Measurements from ENCODE around the gene SPTBN1.

The SPTBN1 gene

GRCh38 chr2:54560146-54560881 lies 104.2 kb downstream of the SPTBN1 start:
- Histone ChIP-seq H3K36me3 (ENCODE audit: insufficient read depth, low read length) (no peaks in the 10 kb centered on the region), H4K20me1 (ENCODE audit: insufficient read depth, low read length) (no peaks in the 10 kb centered on the region), H3F3A (ENCODE audit: insufficient read depth, low read length) (peaks cover 8% of the 10 kb centered on the region; the same call in 1 of the 2 replicates), H3K79me2 (ENCODE audit: insufficient read depth, low read length) (peaks cover 4% of the 10 kb centered on the region; the same call in 1 of the 2 replicates), H3K9me3 (ENCODE audit: low read length) (no peaks in the 10 kb centered on the region), H3K9me2 (ENCODE audit: low read depth, low read length) (no peaks in the 10 kb centered on the region), H3K27me3 (ENCODE audit: insufficient read depth, low read length) (no peaks in the 10 kb centered on the region), H3K27ac (ENCODE audit: low read depth, low read length, poor library complexity, severe bottlenecking) (peak overlapping the region; percentile 69), H3K4me1 (ENCODE audit: insufficient read depth, low read length, severe bottlenecking) (peaks cover 44% of the 10 kb centered on the region), H3K9ac (ENCODE audit: low read length) (peak overlapping the region; percentile 82), H3K4me3 (ENCODE audit: low read depth, low read length, poor library complexity, severe bottlenecking) (peak overlapping the region; percentile 95), H3K4me2 (ENCODE audit: low read length) (peak overlapping the region; percentile 96), H2AFZ (ENCODE audit: low read length) (peak overlapping the region; percentile 64; the same call in 1 of the 2 replicates)
- no peak for TF ChIP-seq EZH2 (IDR thresholded peaks at IDR 0.05; ENCODE audit: borderline replicate concordance, low read length)
- TF ChIP-seq CTCF (IDR thresholded peaks at IDR 0.05; ENCODE audit: low read length), result no peak

DNA sequence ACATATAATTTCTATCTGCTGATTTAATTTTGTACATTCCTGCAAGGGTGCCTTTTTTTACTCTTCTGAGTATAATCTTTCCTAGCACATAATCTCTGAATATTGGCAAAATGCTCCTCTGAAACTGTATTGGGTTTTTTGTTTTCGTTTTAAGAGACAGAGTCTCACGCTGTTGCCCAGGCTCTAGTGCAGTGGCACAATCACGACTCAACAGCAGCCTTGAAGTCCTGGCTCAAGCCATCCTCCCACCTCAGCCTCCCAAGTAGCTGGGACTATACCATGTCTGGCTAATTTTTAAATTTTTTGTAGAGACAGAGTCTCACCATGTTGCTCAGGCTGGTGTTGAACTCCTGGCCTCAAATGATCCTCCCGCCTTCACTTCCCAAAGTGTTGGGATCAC lies 104.9 kb downstream of the SPTBN1 start:
- Histone ChIP-seq H3K9ac (ENCODE audit: low read length) (peak overlapping the region; percentile 82), H2AFZ (ENCODE audit: low read length) (no peak overlapping the region), H3K36me3 (ENCODE audit: insufficient read depth, low read length) (no peaks in the 10 kb centered on the region), H3K9me2 (ENCODE audit: low read depth, low read length) (no peaks in the 10 kb centered on the region), H3K4me1 (ENCODE audit: insufficient read depth, low read length, severe bottlenecking) (peaks cover 44% of the 10 kb centered on the region), H4K20me1 (ENCODE audit: insufficient read depth, low read length) (no peaks in the 10 kb centered on the region), H3K9me3 (ENCODE audit: low read length) (no peaks in the 10 kb centered on the region), H3K79me2 (ENCODE audit: insufficient read depth, low read length) (peaks cover 4% of the 10 kb centered on the region; the same call in 1 of the 2 replicates), H3K4me3 (ENCODE audit: low read depth, low read length, poor library complexity, severe bottlenecking) (peak overlapping the region; percentile 95), H3K4me2 (ENCODE audit: low read length) (peak overlapping the region; percentile 96), H3K27ac (ENCODE audit: low read depth, low read length, poor library complexity, severe bottlenecking) (peak overlapping the region; percentile 69), H3F3A (ENCODE audit: insufficient read depth, low read length) (peaks cover 8% of the 10 kb centered on the region; the same call in 1 of the 2 replicates), H3K27me3 (ENCODE audit: insufficient read depth, low read length) (no peaks in the 10 kb centered on the region)
- TF ChIP-seq EZH2 (IDR thresholded peaks at IDR 0.05; ENCODE audit: borderline replicate concordance, low read length), result no peak
- TF ChIP-seq CTCF (IDR thresholded peaks at IDR 0.05; ENCODE audit: low read length), result no peak

GRCh38 chr2:54564439-54564838 lies 108.3 kb downstream of the SPTBN1 start:
- no peaks in the 10 kb centered on the region for H3K9me3 ChIP-seq (ENCODE audit: low read length)
- H3K4me3 ChIP-seq (ENCODE audit: low read depth, low read length, poor library complexity, severe bottlenecking), result no peak overlapping the region
- TF ChIP-seq EZH2 (IDR thresholded peaks at IDR 0.05; ENCODE audit: borderline replicate concordance, low read length) (no peak), CTCF (IDR thresholded peaks at IDR 0.05; ENCODE audit: low read length) (no peak)
- H4K20me1 ChIP-seq (ENCODE audit: insufficient read depth, low read length), result no peaks in the 10 kb centered on the region
- no peaks in the 10 kb centered on the region; the same call in 1 of the 2 replicates for H3F3A ChIP-seq (ENCODE audit: insufficient read depth, low read length)
- no peak overlapping the region for H3K9ac ChIP-seq (ENCODE audit: low read length)
- H3K79me2 ChIP-seq (ENCODE audit: insufficient read depth, low read length), result peaks cover 4% of the 10 kb centered on the region; the same call in 1 of the 2 replicates
- H3K27ac ChIP-seq (ENCODE audit: low read depth, low read length, poor library complexity, severe bottlenecking), result no peak overlapping the region
- no peak overlapping the region for H3K4me2 ChIP-seq (ENCODE audit: low read length)
- no peaks in the 10 kb centered on the region for H3K36me3 ChIP-seq (ENCODE audit: insufficient read depth, low read length)
- H3K27me3 ChIP-seq (ENCODE audit: insufficient read depth, low read length), result no peaks in the 10 kb centered on the region
- no peak overlapping the region for H2AFZ ChIP-seq (ENCODE audit: low read length)
- H3K9me2 ChIP-seq (ENCODE audit: low read depth, low read length), result no peaks in the 10 kb centered on the region
- peaks cover 38% of the 10 kb centered on the region for H3K4me1 ChIP-seq (ENCODE audit: insufficient read depth, low read length, severe bottlenecking)

All from OCI-LY1 (cell line).